Measurements from ENCODE around the gene SYDE1. TPM values are rescaled to one million over a fixed set of nuclear protein-coding genes. Genes with fewer than 3 reads are reported as not detected.

Gene SYDE1
- total RNA-seq, 4 donors from 2014 or later, result 42.8 to 106 (median 77.1) TPM

DNA sequence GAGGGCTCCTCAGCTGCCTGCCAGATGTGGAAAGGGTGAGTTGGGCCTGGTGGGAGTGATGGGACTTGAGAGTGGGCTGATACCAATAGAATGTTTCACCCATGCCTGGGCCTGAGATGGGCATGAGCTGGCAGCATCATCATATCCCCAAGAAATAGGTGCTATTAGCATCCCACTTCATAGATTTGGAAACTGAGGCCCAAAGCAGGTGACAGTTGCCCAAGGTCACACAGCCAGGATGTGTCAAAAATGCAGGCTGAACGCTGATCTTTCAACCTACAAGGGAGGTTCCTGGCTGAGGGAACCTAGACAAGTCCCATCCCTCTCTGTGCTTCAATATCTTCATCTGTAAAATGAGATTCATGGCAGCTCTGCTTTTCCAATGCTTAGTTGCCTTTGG lies 4.6 kb downstream of the SYDE1 start:
- Histone ChIP-seq H3K27ac (replicated peaks in 1 of 4) (no peak overlapping the region), H3K9me3 (no peaks in the 10 kb centered on the region), H3K4me1 (peaks cover 22 to 51% (median 44%) of the 10 kb centered on the region in 4 donors), H3K27me3 (no peaks in the 10 kb centered on the region), H3K4me3 (no peak overlapping the region), H3K36me3 (peaks cover 50 to 80% (median 74%) of the 10 kb centered on the region in 4 donors)
- TF ChIP-seq, protein P1, sequence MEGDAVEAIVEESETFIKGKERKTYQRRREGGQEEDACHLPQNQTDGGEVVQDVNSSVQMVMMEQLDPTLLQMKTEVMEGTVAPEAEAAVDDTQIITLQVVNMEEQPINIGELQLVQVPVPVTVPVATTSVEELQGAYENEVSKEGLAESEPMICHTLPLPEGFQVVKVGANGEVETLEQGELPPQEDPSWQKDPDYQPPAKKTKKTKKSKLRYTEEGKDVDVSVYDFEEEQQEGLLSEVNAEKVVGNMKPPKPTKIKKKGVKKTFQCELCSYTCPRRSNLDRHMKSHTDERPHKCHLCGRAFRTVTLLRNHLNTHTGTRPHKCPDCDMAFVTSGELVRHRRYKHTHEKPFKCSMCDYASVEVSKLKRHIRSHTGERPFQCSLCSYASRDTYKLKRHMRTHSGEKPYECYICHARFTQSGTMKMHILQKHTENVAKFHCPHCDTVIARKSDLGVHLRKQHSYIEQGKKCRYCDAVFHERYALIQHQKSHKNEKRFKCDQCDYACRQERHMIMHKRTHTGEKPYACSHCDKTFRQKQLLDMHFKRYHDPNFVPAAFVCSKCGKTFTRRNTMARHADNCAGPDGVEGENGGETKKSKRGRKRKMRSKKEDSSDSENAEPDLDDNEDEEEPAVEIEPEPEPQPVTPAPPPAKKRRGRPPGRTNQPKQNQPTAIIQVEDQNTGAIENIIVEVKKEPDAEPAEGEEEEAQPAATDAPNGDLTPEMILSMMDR (IDR thresholded peaks at IDR 0.05), result no peak
- no peak for TF ChIP-seq POLR2AphosphoS5 (IDR thresholded peaks at IDR 0.05)
- no peak for TF ChIP-seq EP300 (IDR thresholded peaks at IDR 0.05)
- no peak for TF ChIP-seq POLR2A (IDR thresholded peaks at IDR 0.05; ENCODE audit: low read depth)
- DNase-seq (ENCODE audit: extremely low spot score), result no peak
- intact Hi-C loops (cut with DNase I), result no loop called here
- 92% methylated on average over 1 of the region's 1 CpG for WGBS

- peaks cover 21 to 47% (median 41%) of the 10 kb centered on the region in 4 donors for H3K4me1 ChIP-seq
- no peak for DNase-seq (ENCODE audit: extremely low spot score)
- peaks cover 54 to 87% (median 80%) of the 10 kb centered on the region in 4 donors for H3K36me3 ChIP-seq
- H3K27ac ChIP-seq (replicated peaks in 1 of 4), result no peak overlapping the region
- TF ChIP-seq POLR2AphosphoS5 (IDR thresholded peaks at IDR 0.05), result no peak
- TF ChIP-seq, protein P1 (IDR thresholded peaks at IDR 0.05), result no peak
- TF ChIP-seq EP300 (IDR thresholded peaks at IDR 0.05), result no peak
- no peak for TF ChIP-seq POLR2A (IDR thresholded peaks at IDR 0.05; ENCODE audit: low read depth)
- intact Hi-C loops (cut with DNase I), result no loop called here
- no peak overlapping the region for H3K4me3 ChIP-seq
- WGBS, result 89% methylated on average over 11 of the region's 11 CpGs
- no peaks in the 10 kb centered on the region for H3K27me3 ChIP-seq
- no peaks in the 10 kb centered on the region for H3K9me3 ChIP-seq
These were observed 5.2 kb downstream of the SYDE1 start for GRCh38 chr19:15112385-15112784.

GRCh38 chr19:15113245-15114152 lies 6.3 kb downstream of the SYDE1 start:
- H3K36me3 ChIP-seq, result peaks cover 65 to 98% (median 91%) of the 10 kb centered on the region in 4 donors
- H3K4me3 ChIP-seq, result no peak overlapping the region
- TF ChIP-seq POLR2AphosphoS5 (IDR thresholded peaks at IDR 0.05), result no peak
- H3K27me3 ChIP-seq, result no peaks in the 10 kb centered on the region
- WGBS, result 82% methylated on average over 42 of the region's 58 CpGs
- DNase-seq (ENCODE audit: extremely low spot score), result no peak
- peaks cover 20 to 37% (median 33%) of the 10 kb centered on the region in 4 donors for H3K4me1 ChIP-seq
- H3K27ac ChIP-seq (replicated peaks in 1 of 4), result peak overlapping the region in 3 of 4 donors; percentile 50 to 67 (median 63)
- intact Hi-C loops (cut with DNase I), result no loop called here
- no peaks in the 10 kb centered on the region for H3K9me3 ChIP-seq

DNA sequence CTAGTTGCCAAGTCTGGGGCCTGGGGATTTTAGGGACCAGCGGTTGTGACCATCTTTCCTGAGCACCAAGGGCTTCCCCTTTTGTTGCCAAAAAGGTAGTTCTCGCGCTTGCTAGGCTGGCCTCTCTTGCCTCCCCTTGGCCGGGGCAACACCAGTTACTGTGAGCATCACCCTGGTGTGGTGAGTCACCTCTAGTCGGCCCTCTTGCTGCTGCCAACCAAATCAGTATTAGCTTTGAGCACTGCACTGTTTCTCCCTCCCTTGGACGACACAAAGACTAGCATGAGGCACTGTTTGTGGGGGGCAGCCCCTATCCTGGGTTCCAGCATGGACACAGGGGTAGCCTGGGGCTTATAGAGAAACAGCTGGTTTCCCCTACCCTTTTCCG lies 6.9 kb downstream of the SYDE1 start:
- no peaks in the 10 kb centered on the region for H3K27me3 ChIP-seq
- 77% methylated on average over 5 of the region's 7 CpGs for WGBS
- H3K4me3 ChIP-seq, result no peak overlapping the region
- peaks cover 16 to 31% (median 26%) of the 10 kb centered on the region in 4 donors for H3K4me1 ChIP-seq
- intact Hi-C loops (cut with DNase I), result no loop called here
- peaks cover 72 to 100% (median 95%) of the 10 kb centered on the region in 4 donors for H3K36me3 ChIP-seq
- no peak for TF ChIP-seq POLR2AphosphoS5 (IDR thresholded peaks at IDR 0.05)
- no peak for TF ChIP-seq POLR2A (IDR thresholded peaks at IDR 0.05; ENCODE audit: low read depth)
- no peak for TF ChIP-seq EP300 (IDR thresholded peaks at IDR 0.05)
- TF ChIP-seq, protein P1 (IDR thresholded peaks at IDR 0.05), result no peak
- peak overlapping the region; percentile 32 to 67 (median 56) for H3K27ac ChIP-seq (replicated peaks in 1 of 4)
- H3K9me3 ChIP-seq, result no peaks in the 10 kb centered on the region
- DNase-seq (ENCODE audit: extremely low spot score), result no peak

DNA sequence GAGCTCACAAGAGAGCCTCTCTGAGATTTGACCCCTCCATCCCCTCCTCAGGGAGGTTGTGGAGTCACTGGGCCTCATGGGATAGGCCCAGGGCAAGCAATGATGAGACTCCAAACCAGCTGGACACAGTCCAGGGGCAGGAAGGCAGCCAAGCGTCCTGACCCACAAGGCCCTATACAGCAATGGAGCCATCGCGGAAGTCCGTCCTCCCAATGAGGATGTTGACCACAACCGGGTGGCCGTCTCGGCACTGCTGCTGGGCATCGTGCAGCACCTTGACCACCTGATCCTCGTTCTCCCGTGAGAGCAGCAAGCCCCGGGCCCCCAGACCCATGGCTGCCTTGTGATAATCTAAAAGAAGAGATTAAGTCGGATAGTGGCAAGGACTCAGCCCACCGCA lies 7.9 kb downstream of the SYDE1 start:
- H3K36me3 ChIP-seq, result peaks cover 71 to 100% (median 95%) of the 10 kb centered on the region in 4 donors

More for the DNA sequence above, 7.9 kb downstream of the SYDE1 start:
- TF ChIP-seq POLR2A (IDR thresholded peaks at IDR 0.05; ENCODE audit: low read depth) (no peak), EP300 (IDR thresholded peaks at IDR 0.05) (no peak), POLR2AphosphoS5 (IDR thresholded peaks at IDR 0.05) (peak; percentile 39 to 49)
- TF ChIP-seq, protein P1 (IDR thresholded peaks at IDR 0.05), result no peak
- no peaks in the 10 kb centered on the region for H3K27me3 ChIP-seq
- no peaks in the 10 kb centered on the region for H3K9me3 ChIP-seq
- intact Hi-C loops (cut with DNase I), result no loop called here
- no peak overlapping the region for H3K4me3 ChIP-seq
- DNase-seq (ENCODE audit: extremely low spot score), result no peak
- H3K4me1 ChIP-seq, result peaks cover 16 to 24% (median 24%) of the 10 kb centered on the region in 4 donors
- 34% methylated on average over 6 of the region's 13 CpGs for WGBS
- H3K27ac ChIP-seq (replicated peaks in 1 of 4), result peak overlapping the region; percentile 50 to 67 (median 62)

Data from esophagus muscularis mucosa (tissue), 4 donors.